Spleen (tissue), 11 donors: ENCODE results near the gene PGLYRP1. TPM values are rescaled to one million over a fixed set of nuclear protein-coding genes. Genes with fewer than 3 reads are reported as not detected.

ENCODE experiments used
- DNase-seq: peaks from one replicate; pipeline ENCODE4 v3.0.0-alpha.2; 2020
- H3K27ac ChIP-seq, 8 donors: fragments of 200-600 bp; sonication (generic) in 7 of 8; 1 replicate in 4 of 8; 2 replicates in 4 of 8; pipeline versions ENCODE4 v1.5.0 to v1.8.0; 2016 to 2021; ENCODE audit warnings: inconsistent platforms in 4 of 8, mild to moderate bottlenecking in 4 of 8, moderate library complexity in 1 of 8
- H3K27me3 ChIP-seq, 7 donors: fragments of 200-600 bp; sonication (generic) in 6 of 7; replicated peaks in 1 of 7; 1 replicate in 4 of 7; 2 replicates in 3 of 7; pipeline versions ENCODE4 v1.5.0 to v1.8.0; 2016 to 2021; ENCODE audit warnings: inconsistent platforms in 3 of 7, mild to moderate bottlenecking in 1 of 7
- H3K36me3 ChIP-seq, 6 donors: fragments of 200-600 bp; sonication (generic) in 5 of 6; 1 replicate in 4 of 6; 2 replicates in 2 of 6; pipeline versions ENCODE4 v1.5.0 to v1.8.0; 2016 to 2021; ENCODE audit warnings: inconsistent platforms in 2 of 6
- H3K4me1 ChIP-seq, 6 donors: fragments of 200-600 bp; sonication (generic) in 5 of 6; 1 replicate in 3 of 6; 2 replicates in 3 of 6; pipeline versions ENCODE4 v1.5.0 to v1.8.0; 2016 to 2021; ENCODE audit warnings: inconsistent platforms in 3 of 6
- H3K4me3 ChIP-seq, 8 donors: fragments of 200-600 bp; sonication (generic) in 7 of 8; 1 replicate in 4 of 8; 2 replicates in 4 of 8; pipeline versions ENCODE4 v1.5.0 to v1.8.0; 2016 to 2021; ENCODE audit warnings: inconsistent platforms in 4 of 8, mild to moderate bottlenecking in 4 of 8, moderate library complexity in 2 of 8
- H3K9me3 ChIP-seq, 8 donors: fragments of 200-600 bp; sonication (generic) in 7 of 8; 1 replicate in 4 of 8; 2 replicates in 4 of 8; pipeline versions ENCODE4 v1.5.0 to v1.8.0; 2016 to 2021; ENCODE audit warnings: inconsistent platforms in 4 of 8
- CTCF ChIP-seq, 11 experiments: fragments of 200-600 bp in 7 of 11; fragments of 450-650 bp in 4 of 11; sonication (generic) in 4 of 11; IDR thresholded peaks in 8 of 11; conservative IDR thresholded peaks in 3 of 11; 1 replicate in 7 of 11; 2 replicates in 4 of 11; pipeline versions ENCODE4 v1.4.0 to v1.8.0; 2016 to 2021; ENCODE audit warnings: antibody characterized with exemption in 11 of 11, inconsistent platforms in 4 of 11, mild to moderate bottlenecking in 1 of 11
- POLR2A ChIP-seq, 3 donors: fragments of 450-650 bp; IDR thresholded peaks; one replicate each; pipeline ENCODE4 v1.5.1; 2017; ENCODE audit warnings: antibody characterized with exemption in 3 of 3, mild to moderate bottlenecking in 1 of 3
- POLR2AphosphoS5 ChIP-seq, 3 donors: sonication (generic); formaldehyde crosslinking; IDR thresholded peaks; one replicate each; pipeline ENCODE4 v1.5.1; 2017; ENCODE audit warnings: antibody characterized with exemption in 3 of 3
- WGBS, 5 donors: extraction: QIAGEN DNeasy Blood & Tissue Kit in 3 of 5; methylation state at CpG; one replicate each; pipeline versions ENCODE4 v1.1.5 to v1.1.7; 2013 to 2018; 5-methylcytosine and 5-hydroxymethylcytosine counted together
- intact Hi-C: fragments of 100-400 bp; cut with DNase I; formaldehyde crosslinking; loops from one replicate; pipeline ENCODE4 v1.15.0; 2023; ENCODE audit warnings: low total_unique reads
- polyA plus RNA-seq, 3 donors: library from polyadenylated mRNA; stranded (reverse); fragments of 200-250 nt; gene quantifications; one replicate each; pipeline ENCODE4 v1.2.1, GENCODE V29; 2013
- total RNA-seq, 7 donors: library from RNA; depleted of rRNA in 3 of 7; stranded (reverse); fragments of >200 nt in 3 of 7; fragmentation: NEBNext Ultra II Directional in 4 of 7; extraction: Animal tissue kit (Norgen Biotek cat#: 25700) in 4 of 7; gene quantifications; one replicate each; pipeline versions ENCODE4 v1.1.0 to v1.2.1, GENCODE V29; 2016 to 2021
- donor health status: healthy with polysubstance abuse.
- donor health status: DM: no; HTN: no; CAD: no; lungs with moderate emphysema.
- donor health status: DM: no; HTN: no; CAD: no.
- donor health status: Bipolar disorder and iron deficiency.
- donor health status: healthy.
- donor health status: DM: no; HTN: no; CAD: no.
- donor health status: DM: yes; HTN: yes; CAD: no.

The PGLYRP1 gene
- total and polyA plus RNA-seq, 10 donors, result 2.5 to 97.9 (median 13.6) TPM

GRCh38 chr19:46009530-46010510 is 13.0 kb downstream of the PGLYRP1 start:
- peaks cover 0 to 57% (median 7%) of the 10 kb centered on the region in 6 donors for H3K36me3 ChIP-seq
- peak; percentile 90 for DNase-seq
- no peaks in the 10 kb centered on the region for H3K9me3 ChIP-seq
- H3K4me1 ChIP-seq, result peaks cover 0 to 12% (median 5%) of the 10 kb centered on the region in 6 donors
- H3K27ac ChIP-seq, result no peak overlapping the region
- intact Hi-C loops, result loop anchor here (10.0 kb wide), 1 partner anchor 85 kb away; no protein-coding TSS in a partner anchor
- no peak overlapping the region for H3K4me3 ChIP-seq
- peaks cover 0 to 21% (median 4%) of the 10 kb centered on the region in 7 donors for H3K27me3 ChIP-seq
- 67 to 76% (median 72%) methylated on average over 24 to 28 of the region's 28 CpGs for WGBS, 5 donors
- TF ChIP-seq POLR2AphosphoS5 (IDR thresholded peaks at IDR 0.05), result no peak
- TF ChIP-seq CTCF (IDR thresholded peaks at IDR 0.05 in 8 of 11, conservative IDR thresholded peaks at IDR 0.05 in 3 of 11), result peak; percentile 37 to 91 (median 82)
- TF ChIP-seq POLR2A (IDR thresholded peaks at IDR 0.05), result no peak

GRCh38 chr19:46006411-46006810 is 16.4 kb downstream of the PGLYRP1 start:
- Histone ChIP-seq H3K4me3 (no peak overlapping the region), H3K36me3 (peaks cover 0 to 69% (median 12%) of the 10 kb centered on the region in 6 donors), H3K27ac (no peak overlapping the region), H3K4me1 (peaks cover 0 to 7% (median 0%) of the 10 kb centered on the region in 6 donors), H3K27me3 (no peaks in the 10 kb centered on the region), H3K9me3 (no peaks in the 10 kb centered on the region)
- TF ChIP-seq POLR2AphosphoS5 (IDR thresholded peaks at IDR 0.05) (no peak), POLR2A (IDR thresholded peaks at IDR 0.05) (no peak), CTCF (IDR thresholded peaks at IDR 0.05 in 8 of 11, conservative IDR thresholded peaks at IDR 0.05 in 3 of 11) (no peak)
- WGBS, 5 donors, result 95 to 100% (median 96%) methylated on average over 6 to 13 of the region's 13 CpGs
- DNase-seq, result no peak
- intact Hi-C loops, result no loop called here

GRCh38 chr19:46002678-46003275 is 20.1 kb downstream of the PGLYRP1 start:
- DNase-seq, result no peak
- H3K27ac ChIP-seq, result no peak overlapping the region
- intact Hi-C loops, result no loop called here
- peaks cover 0 to 19% (median 0%) of the 10 kb centered on the region in 7 donors for H3K27me3 ChIP-seq
- peaks cover 0 to 45% (median 12%) of the 10 kb centered on the region in 6 donors for H3K36me3 ChIP-seq
- TF ChIP-seq CTCF (IDR thresholded peaks at IDR 0.05 in 8 of 11, conservative IDR thresholded peaks at IDR 0.05 in 3 of 11) (no peak), POLR2AphosphoS5 (IDR thresholded peaks at IDR 0.05) (no peak), POLR2A (IDR thresholded peaks at IDR 0.05) (no peak)
- no peak overlapping the region for H3K4me3 ChIP-seq
- no peaks in the 10 kb centered on the region for H3K9me3 ChIP-seq
- H3K4me1 ChIP-seq, result peaks cover 6 to 22% (median 17%) of the 10 kb centered on the region in 6 donors
- 94 to 97% (median 96%) methylated on average over 13 to 15 of the region's 15 CpGs for WGBS, 5 donors
